Right lobe of liver (tissue), 6 donors: ENCODE results near the gene CCDC83. TPM values are rescaled to one million over a fixed set of nuclear protein-coding genes. Genes with fewer than 3 reads are reported as not detected.

ENCODE experiments used
- ATAC-seq, 4 donors: fragments of 200-7000 bp; cut with Tn5 transposase; one replicate each; pipeline ENCODE4 v1.9.1; 2020; ENCODE audit warnings: mild to moderate bottlenecking in 4 of 4, moderate library complexity in 4 of 4
- DNase-seq, 3 donors: peaks; one replicate each; pipeline ENCODE4 v3.0.0-alpha.2; 2020
- H3K27ac ChIP-seq, 3 donors: fragments of 200-600 bp; one replicate each; pipeline ENCODE4 v1.8.0; 2022
- H3K27me3 ChIP-seq, 2 donors: fragments of 200-600 bp; one replicate each; pipeline ENCODE4 v1.8.0; 2022
- H3K36me3 ChIP-seq, 4 donors: fragments of 200-600 bp; sonication (generic) in 1 of 4; one replicate each; pipeline versions ENCODE4 v1.5.1 to v1.8.0; 2017 to 2022; ENCODE audit warnings: control low read depth in 1 of 4
- H3K4me1 ChIP-seq, 4 donors: fragments of 200-600 bp; sonication (generic) in 1 of 4; one replicate each; pipeline versions ENCODE4 v1.5.1 to v1.8.0; 2017 to 2022; ENCODE audit warnings: control low read depth in 1 of 4
- H3K4me3 ChIP-seq, 3 donors: fragments of 200-600 bp; one replicate each; pipeline ENCODE4 v1.8.0; 2022
- H3K9me3 ChIP-seq, 4 donors: fragments of 200-600 bp; sonication (generic) in 1 of 4; one replicate each; pipeline versions ENCODE4 v1.5.1 to v1.8.0; 2017 to 2022; ENCODE audit warnings: control low read depth in 1 of 4
- POLR2A ChIP-seq: fragments of 450-650 bp; IDR thresholded peaks from one replicate; pipeline ENCODE4 v1.6.1; 2017; ENCODE audit warnings: antibody characterized with exemption, mild to moderate bottlenecking
- WGBS: methylation state at CpG from one replicate; pipeline ENCODE4 v1.1.6; 2018; ENCODE audit warnings: low coverage, low lambda C conversion rate; ENCODE audit not compliant: insufficient coverage; ENCODE audit errors: missing lambda C conversion rate; 5-methylcytosine and 5-hydroxymethylcytosine counted together
- intact Hi-C, 2 donors: fragments of 100-400 bp; cut with DNase I; formaldehyde crosslinking; loops; one replicate each; pipeline versions ENCODE4 v1.11.2 to v1.14.1; 2022
- total RNA-seq, 6 experiments: library from RNA; depleted of rRNA in 2 of 6; stranded (reverse); fragments of >200 nt in 2 of 6; fragmentation: NEBNext Ultra II Directional in 3 of 6; extraction: Animal tissue kit (Norgen Biotek cat#: 25700) in 3 of 6; gene quantifications; one replicate each; pipeline versions ENCODE4 v1.1.0 to v1.2.4, GENCODE V29; 2016 to 2023
- TF ChIP-seq, protein P1 (sequence below), 4 donors: fragments of 200-600 bp in 3 of 4; fragments of 450-650 bp in 1 of 4; IDR thresholded peaks; one replicate each; pipeline versions ENCODE4 v1.5.1 to v1.8.0; 2016 to 2022; ENCODE audit warnings: antibody characterized with exemption in 4 of 4, mild to moderate bottlenecking in 2 of 4
- donor health status: DM: no; HTN: yes; CAD: no.
- donor health status: DM: no; HTN: no; CAD: no.
- donor health status: DM: no; HTN: no; CAD: no.
- donor health status: DM: no; HTN: yes; CAD: no.
- donor health status: DM: no; HTN: yes; CAD: no.

CCDC83 gene
- total RNA-seq, 6 experiments from 2014 or later: not detected

DNA sequence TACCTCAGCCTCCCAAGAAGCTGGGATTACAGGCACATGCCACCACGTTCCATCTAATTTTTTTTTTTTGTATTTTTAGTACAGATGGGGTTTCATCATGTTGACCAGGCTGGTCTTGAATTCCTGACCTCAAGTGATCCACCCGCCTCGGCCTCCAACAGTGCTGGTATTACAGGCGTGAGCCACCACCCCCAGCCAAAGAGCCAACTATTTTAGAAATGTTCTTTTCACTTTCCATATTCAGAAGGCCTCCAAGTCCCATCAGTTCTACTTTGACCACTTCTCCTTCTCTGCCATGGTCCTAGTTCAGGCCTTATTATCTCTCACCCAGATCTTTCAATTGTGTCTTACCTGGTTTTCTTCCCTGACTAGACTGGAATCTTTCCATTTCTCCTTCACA is 48.2 kb downstream of the CCDC83 start:
- Histone ChIP-seq H3K27me3 (no peaks in the 10 kb centered on the region), H3K4me3 (no peak overlapping the region), H3K27ac (no peak overlapping the region), H3K9me3 (no peaks in the 10 kb centered on the region), H3K4me1 (no peaks in the 10 kb centered on the region), H3K36me3 (no peaks in the 10 kb centered on the region)
- intact Hi-C loops: no loop called here
- WGBS: 81% methylated on average over 4 of the region's 4 CpGs
- ATAC-seq (no peak), DNase-seq (no peak)
- TF ChIP-seq, protein P1, sequence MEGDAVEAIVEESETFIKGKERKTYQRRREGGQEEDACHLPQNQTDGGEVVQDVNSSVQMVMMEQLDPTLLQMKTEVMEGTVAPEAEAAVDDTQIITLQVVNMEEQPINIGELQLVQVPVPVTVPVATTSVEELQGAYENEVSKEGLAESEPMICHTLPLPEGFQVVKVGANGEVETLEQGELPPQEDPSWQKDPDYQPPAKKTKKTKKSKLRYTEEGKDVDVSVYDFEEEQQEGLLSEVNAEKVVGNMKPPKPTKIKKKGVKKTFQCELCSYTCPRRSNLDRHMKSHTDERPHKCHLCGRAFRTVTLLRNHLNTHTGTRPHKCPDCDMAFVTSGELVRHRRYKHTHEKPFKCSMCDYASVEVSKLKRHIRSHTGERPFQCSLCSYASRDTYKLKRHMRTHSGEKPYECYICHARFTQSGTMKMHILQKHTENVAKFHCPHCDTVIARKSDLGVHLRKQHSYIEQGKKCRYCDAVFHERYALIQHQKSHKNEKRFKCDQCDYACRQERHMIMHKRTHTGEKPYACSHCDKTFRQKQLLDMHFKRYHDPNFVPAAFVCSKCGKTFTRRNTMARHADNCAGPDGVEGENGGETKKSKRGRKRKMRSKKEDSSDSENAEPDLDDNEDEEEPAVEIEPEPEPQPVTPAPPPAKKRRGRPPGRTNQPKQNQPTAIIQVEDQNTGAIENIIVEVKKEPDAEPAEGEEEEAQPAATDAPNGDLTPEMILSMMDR (IDR thresholded peaks at IDR 0.05): no peak

DNA sequence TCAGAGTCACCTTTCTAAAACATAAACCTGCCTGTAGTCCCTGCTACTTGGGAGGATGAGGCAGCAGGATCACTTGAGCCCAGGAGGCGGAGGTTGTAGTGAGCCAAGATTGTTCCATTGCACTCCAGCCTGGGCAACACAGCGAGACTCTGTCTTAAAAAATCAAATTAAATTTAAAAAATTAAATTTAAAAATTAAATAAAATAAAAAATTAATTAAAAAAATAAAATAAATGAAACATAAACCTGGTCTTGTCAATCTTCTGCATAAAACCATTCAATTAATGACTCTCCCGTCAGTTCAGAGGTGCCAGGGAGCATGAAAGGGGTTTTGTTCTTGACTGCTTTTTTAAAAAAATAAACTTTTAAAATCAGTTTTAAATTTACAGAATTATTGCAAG is 48.6 kb downstream of the CCDC83 start:
- no peaks in the 10 kb centered on the region for H3K4me1 ChIP-seq
- H3K9me3 ChIP-seq: no peaks in the 10 kb centered on the region
- H3K27ac ChIP-seq: no peak overlapping the region
- WGBS: 95% methylated on average over 3 of the region's 3 CpGs
- no peaks in the 10 kb centered on the region for H3K27me3 ChIP-seq
- no peaks in the 10 kb centered on the region for H3K36me3 ChIP-seq
- no peak for TF ChIP-seq POLR2A
- TF ChIP-seq, protein P1 (IDR thresholded peaks at IDR 0.05): no peak
- DNase-seq (no peak), ATAC-seq (no peak)
- intact Hi-C loops: no loop called here
- no peak overlapping the region for H3K4me3 ChIP-seq

DNA sequence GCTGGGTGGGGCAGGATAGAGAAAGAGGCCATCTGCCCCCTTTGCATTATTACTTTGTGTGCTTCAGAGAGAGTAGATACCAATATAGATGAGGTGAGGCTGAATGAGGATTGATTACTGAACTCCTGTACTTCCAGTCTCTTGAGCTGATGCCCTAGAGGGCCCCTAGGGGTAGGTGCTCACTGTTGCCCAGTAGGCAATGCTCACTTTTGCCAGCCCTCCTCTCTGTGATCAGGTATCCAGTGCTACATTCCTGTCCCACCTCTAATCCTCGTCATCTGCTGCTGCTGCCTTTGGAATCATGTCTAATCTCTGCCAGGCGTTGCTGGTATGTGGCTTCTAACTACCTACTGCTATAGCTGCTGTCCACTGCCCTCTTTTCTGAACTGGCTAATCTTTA is 57.2 kb downstream of the CCDC83 start:
- TF ChIP-seq POLR2A: no peak
- TF ChIP-seq, protein P1 (IDR thresholded peaks at IDR 0.05): no peak
- H3K4me3 ChIP-seq: no peak overlapping the region
- DNase-seq (no peak), ATAC-seq (no peak)
- H3K27ac ChIP-seq: no peak overlapping the region
- no peaks in the 10 kb centered on the region for H3K36me3 ChIP-seq
- no peaks in the 10 kb centered on the region for H3K27me3 ChIP-seq
- no peaks in the 10 kb centered on the region for H3K4me1 ChIP-seq
- 81% methylated on average over 2 of the region's 2 CpGs for WGBS
- intact Hi-C loops: no loop called here
- H3K9me3 ChIP-seq: no peaks in the 10 kb centered on the region

DNA sequence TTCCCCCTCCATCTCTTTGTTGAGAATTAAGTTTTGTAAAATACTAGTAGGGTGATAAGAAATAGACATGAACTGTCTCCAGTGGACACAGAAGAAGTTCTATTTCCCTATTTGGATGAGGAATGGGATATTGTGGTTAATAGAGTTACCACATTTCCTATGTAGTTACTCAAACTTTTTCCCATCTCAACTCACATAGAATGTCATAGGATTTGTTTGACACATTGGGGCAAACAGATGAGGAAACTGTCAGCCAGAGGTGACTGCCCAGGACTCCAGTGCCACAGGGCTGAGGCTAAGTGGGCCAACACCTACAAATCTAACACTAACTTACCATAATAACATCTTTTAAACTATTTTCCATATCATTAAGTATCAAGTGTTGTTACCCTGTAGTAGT is 58.3 kb downstream of the CCDC83 start:
- Histone ChIP-seq H3K4me3 (no peak overlapping the region), H3K9me3 (no peaks in the 10 kb centered on the region), H3K27ac (no peak overlapping the region), H3K36me3 (no peaks in the 10 kb centered on the region), H3K27me3 (no peaks in the 10 kb centered on the region), H3K4me1 (no peaks in the 10 kb centered on the region)
- peak; percentile 24 to 46 (median 38) for ATAC-seq
- intact Hi-C loops: no loop called here
- TF ChIP-seq, protein P1 (IDR thresholded peaks at IDR 0.05): no peak
- no peak for TF ChIP-seq POLR2A
- no peak for DNase-seq

DNA sequence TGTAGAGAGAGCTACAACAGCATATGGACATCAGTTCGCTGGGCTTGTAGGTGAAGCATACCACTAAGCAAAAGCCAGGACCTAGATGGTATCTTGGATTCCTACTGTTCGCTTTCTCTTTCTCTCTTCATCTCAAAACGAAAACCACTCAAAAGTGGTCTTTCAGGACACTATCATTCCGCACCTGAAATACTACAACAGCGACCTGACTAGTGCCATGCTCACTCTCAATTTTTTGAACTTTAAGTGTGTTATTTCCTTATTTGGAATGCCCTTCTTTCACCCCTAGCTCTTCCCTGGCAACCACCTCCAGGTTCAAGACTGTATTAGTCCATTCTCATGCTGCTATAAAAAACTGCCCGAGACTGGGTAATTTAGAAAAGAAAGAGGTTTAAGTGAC is 59.2 kb downstream of the CCDC83 start:
- Histone ChIP-seq H3K27ac (no peak overlapping the region), H3K4me1 (no peaks in the 10 kb centered on the region), H3K36me3 (no peaks in the 10 kb centered on the region), H3K9me3 (no peaks in the 10 kb centered on the region), H3K27me3 (no peaks in the 10 kb centered on the region), H3K4me3 (no peak overlapping the region)
- intact Hi-C loops: no loop called here
- DNase-seq (no peak), ATAC-seq (no peak)
- TF ChIP-seq, protein P1 (IDR thresholded peaks at IDR 0.05): no peak
- TF ChIP-seq POLR2A: no peak
- WGBS: 90% methylated on average over 6 of the region's 6 CpGs
